Thyroid gland (tissue), 4 donors: Measurements from ENCODE around the gene GOLGA6L22. TPM values are rescaled to one million over a fixed set of nuclear protein-coding genes. Genes with fewer than 3 reads are reported as not detected.
"Not testable (repeated sequence)": the region's sequence is repeated elsewhere in the genome, so short reads cannot be mapped to it uniquely, and the experiment has no call there.

Experiments used
- DNase-seq, 2 donors: peaks; one replicate each; pipeline ENCODE4 v3.0.0-alpha.2; 2019
- H3K27ac ChIP-seq, 3 donors: fragments of 200-600 bp; sonication (generic); 1 replicate in 2 of 3; 2 replicates in 1 of 3; pipeline ENCODE4 v1.5.1; 2016 to 2019; ENCODE audit warnings: mild to moderate bottlenecking in 1 of 3, moderate library complexity in 1 of 3
- H3K27me3 ChIP-seq: fragments of 200-600 bp; sonication (generic); one replicate; pipeline ENCODE4 v1.5.1; 2019
- H3K36me3 ChIP-seq, 2 donors: fragments of 200-600 bp; sonication (generic); one replicate each; pipeline ENCODE4 v1.5.1; 2016 to 2019
- H3K4me1 ChIP-seq, 2 donors: fragments of 200-600 bp; sonication (generic); one replicate each; pipeline ENCODE4 v1.5.1; 2017 to 2019
- H3K4me3 ChIP-seq, 3 donors: fragments of 200-600 bp; sonication (generic); replicated peaks in 1 of 3; 1 replicate in 2 of 3; 2 replicates in 1 of 3; pipeline ENCODE4 v1.5.1; 2016; ENCODE audit warnings: mild to moderate bottlenecking in 1 of 3
- H3K9me3 ChIP-seq: fragments of 200-600 bp; sonication (generic); one replicate; pipeline ENCODE4 v1.5.1; 2017
- WGBS, 2 donors: methylation state at CpG; one replicate each; pipeline ENCODE4 v1.1.5; 2017; 5-methylcytosine and 5-hydroxymethylcytosine counted together
- intact Hi-C: fragments of 100-400 bp; cut with DNase I; formaldehyde crosslinking; loops from one replicate; pipeline ENCODE4 v1.15.1; 2023
- small RNA-seq: library from RNA; depleted of rRNA; stranded (forward); fragments of <200 nt; gene quantifications from one replicate; pipeline ENCODE3, GENCODE V24; 2016
- total RNA-seq, 4 donors: library from RNA; depleted of rRNA; stranded (reverse); fragments of >200 nt; gene quantifications; one replicate each; pipeline ENCODE4 v1.2.3, GENCODE V29; 2016

The GOLGA6L22 gene
- total RNA-seq, 4 donors from 2014 or later = not detected

DNA sequence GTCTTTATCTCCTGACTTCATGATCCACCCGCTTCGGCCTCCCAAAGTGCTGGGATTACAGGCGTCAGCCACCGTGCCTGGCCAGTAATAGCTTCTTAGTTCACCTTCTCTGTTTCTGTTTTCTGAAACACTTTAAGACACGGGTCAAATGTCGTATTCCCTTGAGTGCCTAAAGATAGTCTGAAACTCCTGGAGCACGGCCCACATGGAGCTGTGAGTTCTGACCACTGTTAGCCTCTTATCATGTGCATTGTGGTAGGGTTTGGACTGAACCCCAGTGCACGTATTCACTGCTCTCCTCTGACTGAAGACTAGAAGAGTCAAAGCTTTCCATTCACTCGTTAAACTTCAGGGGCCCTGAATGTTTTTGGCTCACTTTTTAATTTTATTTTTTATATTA is 48.3 kb downstream of the GOLGA6L22 start:
- WGBS, 2 donors = 92 to 100% methylated on average over 5 to 6 of the region's 9 CpGs
- H3K4me1 ChIP-seq, H3K4me3 ChIP-seq, H3K9me3 ChIP-seq, H3K27ac ChIP-seq, H3K36me3 ChIP-seq, H3K27me3 ChIP-seq, intact Hi-C loops, DNase-seq: not testable (repeated sequence)

DNA sequence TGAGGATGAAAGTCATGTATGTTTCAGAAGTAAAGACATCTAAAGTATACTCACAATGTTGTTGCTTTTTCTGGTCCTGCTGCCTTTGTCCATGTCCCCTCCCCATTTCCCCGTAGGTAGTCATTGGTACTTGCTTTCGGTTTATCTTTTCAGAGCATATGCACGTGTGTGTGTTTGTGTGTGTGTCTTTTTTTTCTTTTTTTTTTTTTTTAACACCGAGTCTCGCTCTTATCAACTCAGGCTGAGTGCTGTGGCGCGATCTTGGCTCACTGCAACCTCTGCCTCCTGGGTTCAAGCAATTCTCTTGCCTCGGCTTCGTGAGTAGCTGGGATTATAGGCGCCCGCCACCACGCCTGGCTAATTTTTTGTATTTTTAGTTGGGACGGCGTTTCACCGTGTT is 57.4 kb downstream of the GOLGA6L22 start:
- H3K4me3 ChIP-seq, H3K4me1 ChIP-seq, H3K27ac ChIP-seq, H3K9me3 ChIP-seq, H3K27me3 ChIP-seq, DNase-seq, H3K36me3 ChIP-seq, intact Hi-C loops: not testable (repeated sequence)
- 100% methylated on average over 7 of the region's 15 CpGs for WGBS, 2 donors

Small RNA genes within 50 kb of the gene (small RNA-seq; reads per million reads assigned to genes)
- gene RN7SL545P = not detected
